HG03442 (cell line): ENCODE results near the gene PKDCC.

Experiments used
- ATAC-seq: cut with Tn5 transposase; IDR thresholded peaks from one replicate; pipeline ENCODE4 v1.9.1; 2021; ENCODE audit warnings: mild to moderate bottlenecking, moderate library complexity; ENCODE audit not compliant: unreplicated experiment

The PKDCC gene

GRCh38 chr2:42049221-42050009 lies 1.6 kb downstream of the PKDCC start:
- no peak for ATAC-seq

- no peak for ATAC-seq
Measured at GRCh38 chr2:42050010-42050702, 2.3 kb downstream of the PKDCC start.

- ATAC-seq, result no peak
Measured at GRCh38 chr2:42050703-42051542, 3.1 kb downstream of the PKDCC start.

GRCh38 chr2:42051543-42052235 lies 3.9 kb downstream of the PKDCC start:
- ATAC-seq, result no peak

GRCh38 chr2:42052702-42053481 lies 5.1 kb downstream of the PKDCC start:
- no peak for ATAC-seq

DNA sequence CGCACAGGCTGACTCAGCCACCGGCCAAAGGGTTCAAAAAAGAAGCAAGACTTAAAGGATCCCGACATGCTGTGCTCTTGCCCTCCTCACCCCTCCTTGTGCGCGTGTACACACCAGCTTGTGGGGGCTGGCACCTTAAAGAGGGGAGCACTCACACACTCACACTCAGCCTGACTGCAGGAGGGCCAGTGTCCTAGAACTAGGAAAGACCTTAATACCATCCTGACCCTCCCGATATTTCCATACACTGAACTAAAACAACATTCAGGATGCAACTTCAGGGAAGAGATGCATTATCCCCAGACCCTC lies 5.6 kb downstream of the PKDCC start:
- no peak for ATAC-seq

GRCh38 chr2:42053791-42054701 lies 6.2 kb downstream of the PKDCC start:
- no peak for ATAC-seq

GRCh38 chr2:42054714-42055430 lies 7.1 kb downstream of the PKDCC start:
- no peak for ATAC-seq

- ATAC-seq, result no peak
Measured at GRCh38 chr2:42055573-42056514, 8.0 kb downstream of the PKDCC start.

GRCh38 chr2:42057159-42057901 lies 9.5 kb downstream of the PKDCC start:
- no peak for ATAC-seq

GRCh38 chr2:42057902-42058450 lies 10.2 kb downstream of the PKDCC start:
- ATAC-seq, result no peak

GRCh38 chr2:42059261-42059898 lies 11.6 kb downstream of the PKDCC start:
- no peak for ATAC-seq

DNA sequence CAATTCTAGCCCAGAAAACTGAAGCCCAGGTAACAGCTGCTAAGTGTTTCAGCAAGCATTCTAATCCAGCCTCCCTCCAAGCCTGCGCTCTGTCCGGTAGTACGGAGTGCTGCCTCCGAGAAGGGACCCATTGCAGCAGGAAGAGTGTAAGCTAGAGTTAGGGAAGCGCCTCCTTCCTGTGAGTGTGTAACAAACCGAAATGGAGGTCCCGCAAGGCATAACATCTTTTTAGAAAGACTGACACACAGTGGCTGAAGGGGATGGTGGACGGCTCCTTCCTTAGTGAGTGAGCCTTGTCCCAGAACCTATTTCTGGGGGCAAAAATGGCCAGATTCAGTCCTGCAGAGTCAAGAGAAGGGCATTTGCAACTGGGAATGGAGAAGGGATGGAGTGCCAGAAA lies 12.2 kb downstream of the PKDCC start:
- no peak for ATAC-seq

- no peak for ATAC-seq
Measured at GRCh38 chr2:42060718-42061619, 13.1 kb downstream of the PKDCC start.

- ATAC-seq, result no peak
Measured at GRCh38 chr2:42061839-42062238, 14.0 kb downstream of the PKDCC start.
